Breast epithelium (tissue), 3 donors: Measurements from ENCODE around the gene FCRL6.

Experiments used
- CTCF ChIP-seq, 3 donors: fragments of 450-650 bp; IDR thresholded peaks; one replicate each; pipeline ENCODE4 v1.5.1; 2016 to 2017; ENCODE audit warnings: antibody characterized with exemption in 3 of 3, mild to moderate bottlenecking in 3 of 3, moderate library complexity in 3 of 3
- POLR2A ChIP-seq: fragments of 450-650 bp; IDR thresholded peaks from one replicate; pipeline ENCODE4 v1.6.1; 2016; ENCODE audit warnings: antibody characterized with exemption, mild to moderate bottlenecking, moderate library complexity

DNA sequence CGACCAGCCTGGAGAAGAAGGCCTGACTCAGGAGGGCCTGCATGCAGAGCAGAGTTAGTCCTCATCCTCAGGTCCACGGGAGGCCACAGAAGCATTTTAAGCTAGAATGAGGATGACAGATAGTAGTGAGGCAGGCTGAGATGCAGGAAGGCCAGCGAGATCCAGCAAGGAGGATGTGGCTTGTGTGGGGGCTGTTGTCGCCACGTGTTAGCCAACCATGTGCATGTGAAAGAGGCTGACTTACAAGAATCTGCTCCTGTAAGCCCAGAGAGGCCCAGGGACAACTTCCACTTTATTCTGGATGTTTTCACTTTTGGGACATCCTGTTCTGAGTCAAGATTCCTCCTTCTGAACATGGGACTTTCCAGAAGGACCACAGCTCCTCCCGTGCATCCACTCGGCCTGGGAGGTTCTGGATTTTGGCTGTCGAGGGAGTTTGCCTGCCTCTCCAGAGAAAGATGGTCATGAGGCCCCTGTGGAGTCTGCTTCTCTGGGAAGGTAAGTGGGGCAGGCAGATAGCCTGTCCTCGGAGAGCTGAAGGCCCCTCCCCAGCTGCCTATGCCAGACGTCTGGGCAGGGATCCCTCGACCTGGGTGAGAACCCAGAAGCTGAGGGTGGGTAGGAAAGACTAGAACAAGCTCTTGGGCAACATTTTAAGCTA, 24.4 kb downstream of the FCRL6 start, which contains the start of gene SLAMF8:
- no peak for TF ChIP-seq CTCF (IDR thresholded peaks at IDR 0.05)
- no peak for TF ChIP-seq POLR2A
